ENCODE data around the gene M6PR.
"Not testable (repeated sequence)": the region's sequence is repeated elsewhere in the genome, so short reads cannot be mapped to it uniquely, and the experiment has no call there.

M6PR gene

DNA sequence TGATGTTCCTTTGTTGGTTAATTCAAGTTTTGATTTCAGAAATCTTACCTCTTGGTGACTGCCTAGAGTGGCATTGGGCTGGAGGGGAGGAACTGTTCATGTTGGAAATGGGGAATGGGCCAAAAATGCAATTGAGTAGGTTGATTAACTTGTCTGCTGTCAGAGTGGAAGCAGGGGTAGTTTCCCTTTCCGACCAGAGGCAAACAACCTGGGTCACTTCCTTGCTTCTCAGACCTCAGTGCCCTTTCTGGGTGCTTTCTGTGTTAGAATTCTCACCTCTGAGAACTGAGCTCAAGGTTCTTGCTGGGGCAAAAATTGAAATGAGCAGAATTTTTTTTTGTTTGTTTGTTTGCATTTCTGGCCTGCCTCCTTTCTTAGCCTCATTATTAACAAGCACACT lies 2.3 kb upstream of the M6PR start:
- no peak for DNase-seq (ENCODE audit: low read depth in 1 of 2, low spot score in 1 of 2)

GRCh38 chr12:8950702-8951478 lies 1.4 kb upstream of the M6PR start:
- DNase-seq (ENCODE audit: low read depth in 1 of 2, low spot score in 1 of 2): no peak

GRCh38 chr12:8950221-8950527 lies 729 bp upstream of the M6PR start:
- no peak for DNase-seq (ENCODE audit: low read depth in 1 of 2, low spot score in 1 of 2)

- no peak for DNase-seq (ENCODE audit: low read depth in 1 of 2, low spot score in 1 of 2)
Observed at GRCh38 chr12:8948701-8949341, 624 bp downstream of the M6PR start.

GRCh38 chr12:8947737-8948136 lies 1.7 kb downstream of the M6PR start:
- no peak for DNase-seq (ENCODE audit: low read depth in 1 of 2, low spot score in 1 of 2)

DNA sequence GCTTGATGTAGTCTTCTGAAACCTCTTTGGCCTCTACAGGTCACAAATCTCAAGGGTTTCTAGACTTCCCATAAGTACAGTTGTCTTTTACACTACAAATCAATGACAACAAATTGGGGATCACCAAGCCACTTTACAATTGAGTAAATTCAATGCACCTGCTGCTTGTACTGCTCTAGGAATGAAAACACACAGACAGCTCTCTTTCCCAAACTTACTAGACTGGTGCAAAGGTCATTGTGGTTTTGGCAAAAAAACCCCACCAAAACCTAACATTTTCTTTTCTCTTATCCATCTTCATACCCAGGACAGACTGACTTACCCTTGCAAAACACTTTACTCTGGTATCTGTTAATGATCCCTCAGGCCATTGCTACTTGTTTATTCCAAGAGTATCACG lies 2.7 kb downstream of the M6PR start:
- no peak for DNase-seq (ENCODE audit: low read depth in 1 of 2, low spot score in 1 of 2)

DNA sequence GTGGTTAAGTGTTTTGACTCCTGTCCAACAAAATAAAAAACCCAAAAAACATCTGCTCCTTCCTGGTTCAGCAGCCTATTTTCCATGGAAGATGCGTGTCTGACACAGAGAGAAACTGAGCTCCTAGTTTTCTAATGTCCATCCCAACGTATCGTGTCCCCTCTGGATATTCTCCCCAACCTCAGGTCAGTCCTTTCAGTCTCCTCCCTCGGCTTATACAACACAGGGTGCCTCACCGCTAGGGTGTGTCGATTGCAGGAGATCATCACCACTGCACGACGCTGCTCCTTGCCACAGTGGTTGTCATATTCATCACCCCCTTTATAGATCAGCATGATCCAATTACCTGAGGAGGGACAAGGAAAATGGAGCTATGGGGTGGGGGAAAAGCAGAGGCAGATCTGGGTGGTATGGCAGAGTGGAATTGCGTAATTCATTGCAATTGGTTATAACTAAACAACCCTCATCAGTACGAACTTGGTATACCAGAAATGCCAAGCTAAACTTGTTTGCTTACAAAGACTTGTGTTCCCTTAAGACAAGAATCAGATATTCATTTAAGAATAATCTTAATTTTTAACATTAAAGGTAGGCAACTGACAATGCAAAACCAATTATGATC lies 5.8 kb downstream of the M6PR start:
- DNase-seq (ENCODE audit: low read depth in 1 of 2, low spot score in 1 of 2): no peak

DNA sequence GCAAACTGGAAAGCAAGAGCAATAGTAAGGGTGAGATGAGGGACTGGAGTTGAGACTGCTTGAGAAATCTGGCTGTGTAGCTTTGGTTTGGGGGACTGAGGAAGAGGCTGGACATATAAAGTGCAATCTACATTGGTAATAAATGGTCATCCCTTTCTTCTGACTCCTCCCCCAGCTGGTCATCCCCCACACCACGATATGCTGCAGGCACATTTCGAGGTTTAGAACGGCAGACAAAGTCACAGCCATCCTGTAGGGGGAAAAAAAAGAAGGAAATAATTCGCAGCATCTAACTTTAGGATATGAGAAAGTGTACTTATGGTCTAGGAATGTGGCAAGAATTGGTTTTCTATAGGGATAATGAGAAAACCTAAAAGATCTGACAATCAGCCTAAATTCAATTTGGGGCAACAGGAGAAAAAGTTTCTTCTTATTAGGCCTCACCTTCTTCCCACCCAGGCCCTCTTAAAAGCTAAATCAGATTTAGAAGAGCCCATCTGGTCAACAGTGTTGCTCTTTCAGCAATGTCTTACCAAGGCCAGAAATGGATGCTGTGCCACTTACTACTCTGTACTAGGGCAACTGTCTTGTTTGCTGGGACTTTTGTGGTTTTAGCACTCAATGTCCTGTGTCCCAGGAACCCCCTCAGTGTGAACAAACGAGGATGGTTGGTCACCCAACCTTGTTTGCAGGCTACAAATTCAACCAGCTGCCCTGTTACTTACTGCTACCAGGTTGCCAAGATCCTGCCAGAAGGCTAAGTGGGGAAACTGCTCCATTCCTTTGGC lies 7.6 kb downstream of the M6PR start:
- DNase-seq (ENCODE audit: low read depth in 1 of 2, low spot score in 1 of 2): no peak

- not testable (repeated sequence) for DNase-seq (ENCODE audit: low read depth in 1 of 2, low spot score in 1 of 2)
Observed at GRCh38 chr12:8937842-8938442, 11.5 kb downstream of the M6PR start.

GRCh38 chr12:8936735-8937134 lies 12.7 kb downstream of the M6PR start:
- no peak for DNase-seq (ENCODE audit: low read depth in 1 of 2, low spot score in 1 of 2)

DNA sequence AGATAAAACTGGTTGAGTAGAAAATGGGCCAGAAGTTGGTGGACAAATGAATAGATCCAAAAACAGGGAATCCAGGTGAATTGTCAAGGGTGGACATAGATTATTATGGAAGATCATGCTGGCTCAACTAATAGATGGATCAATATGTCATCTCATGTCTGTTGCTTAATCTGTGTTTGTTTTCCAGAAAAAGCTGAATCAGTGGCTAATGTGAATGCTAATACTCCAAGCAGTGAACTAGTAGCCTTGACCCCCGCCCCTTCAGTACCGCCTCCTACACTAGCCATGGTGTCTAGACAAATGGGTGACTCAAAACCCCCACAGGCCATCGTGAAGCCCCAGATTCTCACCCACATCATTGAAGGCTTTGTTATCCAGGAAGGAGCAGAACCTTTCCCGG lies 15.4 kb downstream of the M6PR start:
- DNase-seq (ENCODE audit: low read depth in 1 of 2, low spot score in 1 of 2): not testable (repeated sequence)

- DNase-seq (ENCODE audit: low read depth in 1 of 2, low spot score in 1 of 2): not testable (repeated sequence)
Observed at GRCh38 chr12:8932464-8932863, 17.0 kb downstream of the M6PR start.

- DNase-seq (ENCODE audit: low read depth in 1 of 2, low spot score in 1 of 2): not testable (repeated sequence)
Observed at GRCh38 chr12:8930655-8931323, 18.7 kb downstream of the M6PR start.

- DNase-seq (ENCODE audit: low read depth in 1 of 2, low spot score in 1 of 2): no peak
Observed at GRCh38 chr12:8922544-8922943, 26.9 kb downstream of the M6PR start.

DNA sequence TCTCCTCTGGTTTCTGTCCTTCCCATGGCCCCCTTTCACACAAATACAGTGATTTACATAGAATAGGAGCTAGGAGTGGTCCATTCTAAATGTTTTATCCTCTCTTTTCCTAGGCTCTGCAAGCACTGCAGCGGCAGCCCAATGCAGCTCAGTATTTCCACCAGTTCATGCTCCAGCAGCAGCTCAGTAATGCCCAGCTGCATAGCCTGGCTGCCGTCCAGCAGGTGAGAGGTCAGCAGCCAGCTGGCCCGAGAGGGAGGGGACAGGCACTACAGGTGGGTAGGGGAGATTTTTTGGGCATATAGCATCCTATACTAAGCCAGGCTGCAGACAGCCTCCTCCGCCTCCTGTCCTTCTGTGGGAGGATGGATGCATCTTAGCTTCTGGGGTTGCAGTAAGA lies 29.8 kb downstream of the M6PR start:
- DNase-seq (ENCODE audit: low read depth in 1 of 2, low spot score in 1 of 2): not testable (repeated sequence)

DNA sequence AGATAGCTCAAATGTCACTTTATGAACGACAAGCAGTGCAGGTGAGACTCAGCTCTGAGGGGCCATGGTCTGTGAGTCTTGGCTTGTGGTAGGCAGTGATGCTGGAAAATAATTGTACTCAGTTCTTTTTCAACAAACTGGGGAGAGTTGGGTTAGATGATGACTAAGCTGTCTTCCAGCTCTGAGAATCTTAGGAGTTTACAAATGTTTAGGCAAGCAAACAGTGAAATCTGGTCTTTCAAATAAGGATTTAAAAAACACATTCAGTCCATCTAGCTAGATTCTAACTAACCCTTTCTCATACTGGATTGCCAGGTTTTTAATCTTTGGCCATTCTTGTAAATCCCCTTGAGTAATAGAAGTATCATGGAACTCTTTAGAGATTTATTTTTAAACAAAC lies 31.7 kb downstream of the M6PR start:
- DNase-seq (ENCODE audit: low read depth in 1 of 2, low spot score in 1 of 2): no peak

DNA sequence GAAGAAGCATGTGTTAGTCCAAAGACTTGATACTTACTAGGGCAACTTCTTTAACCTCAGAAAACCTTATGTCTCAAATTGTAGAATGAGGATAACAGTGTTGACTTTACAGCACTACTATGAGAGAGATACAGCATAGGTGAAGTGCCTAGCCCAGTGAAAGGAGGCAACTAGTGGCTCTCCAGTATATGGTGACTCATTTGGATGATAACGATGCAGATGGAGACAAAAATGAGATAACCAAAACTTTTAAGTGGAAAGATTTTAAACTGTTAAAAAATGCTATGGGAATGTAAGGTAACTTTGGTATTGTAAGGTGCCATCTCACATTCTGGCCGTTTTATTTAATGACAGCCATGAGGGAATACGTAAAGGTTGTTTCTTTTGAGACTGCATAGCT lies 32.4 kb downstream of the M6PR start:
- no peak for DNase-seq (ENCODE audit: low read depth in 1 of 2, low spot score in 1 of 2)

DNA sequence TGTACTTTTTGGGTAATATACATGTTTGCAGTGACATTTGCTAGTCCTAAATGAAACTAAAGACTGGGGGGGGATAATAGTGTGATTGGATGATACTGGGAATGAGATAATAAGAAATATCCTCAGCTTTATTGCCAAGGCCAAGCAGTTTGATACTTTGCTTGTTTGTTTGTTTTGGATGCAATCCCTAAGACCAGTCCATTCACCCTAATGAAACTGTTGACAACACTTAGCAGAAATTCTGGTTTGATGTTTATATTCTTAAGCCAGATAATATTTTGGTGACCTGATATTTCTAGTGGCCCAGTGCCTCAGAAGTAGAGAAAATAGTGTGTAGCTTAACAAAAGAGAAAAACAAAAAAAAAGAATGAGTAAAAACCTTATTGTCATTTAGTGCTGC lies 33.3 kb downstream of the M6PR start:
- DNase-seq (ENCODE audit: low read depth in 1 of 2, low spot score in 1 of 2): no peak

DNA sequence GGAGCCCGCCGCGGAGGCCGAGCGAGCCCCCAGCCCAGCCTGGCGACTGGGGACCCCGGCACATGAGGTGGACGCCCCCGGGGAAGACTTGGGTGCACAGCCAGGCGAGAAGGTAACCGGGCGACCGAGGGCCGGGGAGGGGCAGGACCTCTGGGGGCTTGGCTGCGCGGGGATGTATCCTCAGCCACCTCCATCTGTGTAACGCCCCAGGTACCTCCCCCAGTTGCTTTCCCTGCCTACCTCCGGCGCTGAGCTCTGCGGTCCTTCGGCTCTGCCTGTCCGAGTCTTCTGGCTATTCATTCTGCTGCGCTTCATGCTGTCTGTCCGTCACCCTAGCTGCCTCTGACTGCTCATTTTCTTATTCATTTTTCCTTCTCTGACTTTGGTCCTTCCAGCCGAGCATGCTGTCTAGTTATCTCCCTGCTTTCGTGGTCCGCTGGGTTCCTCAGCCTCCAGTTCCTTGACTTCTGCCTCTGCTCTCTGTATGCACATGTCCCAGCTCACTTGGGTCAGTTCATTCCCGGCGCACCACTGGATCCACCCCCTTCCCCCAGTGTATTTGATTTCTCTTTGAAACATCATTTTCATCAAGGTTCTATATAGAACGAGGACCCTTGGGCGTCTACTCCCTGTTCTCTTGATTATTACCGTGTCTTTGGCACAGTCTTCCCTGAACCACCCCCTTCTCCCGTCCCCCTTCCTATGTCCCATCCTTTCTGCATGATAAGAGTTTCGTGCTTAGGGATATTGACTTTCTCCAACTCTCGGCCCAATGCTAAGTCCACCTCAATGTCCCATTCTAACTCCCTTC lies 34.5 kb downstream of the M6PR start:
- DNase-seq (ENCODE audit: low read depth in 1 of 2, low spot score in 1 of 2): peak; percentile 31 to 44

Measured in activated T-helper 1 cell treated with anti-CD3 and anti-CD28 coated beads, Interleukin-2, amount 50 U/mL, for 16 hours (primary cell).